Keratinocyte (primary cell): ENCODE results near the gene DMPK. TPM values are rescaled to one million over a fixed set of nuclear protein-coding genes. Genes with fewer than 3 reads are reported as not detected.

ENCODE experiments used
- DNase-seq: peaks from one replicate; pipeline ENCODE4 v3.0.0-alpha.2; 2011; ENCODE audit warnings: low read depth, missing footprints, low spot score
- FAIRE-seq: peaks from 2 replicates; lab custom pipeline; 2011; peaks lifted over from hg19 to GRCh38; lab: Jason Lieb, UNC
- H2AFZ ChIP-seq: 2 replicates; pipeline ENCODE4 v1.6.0; 2012; ENCODE audit warnings: low read length, control low read depth, inconsistent platforms; ENCODE audit not compliant: control insufficient read depth
- H3K27ac ChIP-seq: 2 replicates; pipeline ENCODE4 v1.5.1; 2011; ENCODE audit warnings: low read length; ENCODE audit not compliant: control insufficient read depth, insufficient read depth
- H3K27me3 ChIP-seq: 3 replicates; pipeline ENCODE4 v1.6.0; 2011; ENCODE audit warnings: low read length; ENCODE audit not compliant: control insufficient read depth, insufficient read depth; ENCODE audit errors: extremely low read depth
- H3K36me3 ChIP-seq, 2 experiments: 2 replicates in 1 of 2; 3 replicates in 1 of 2; pipeline ENCODE4 v1.5.1; 2011; ENCODE audit warnings: low read length in 2 of 2, mild to moderate bottlenecking in 1 of 2; ENCODE audit not compliant: control insufficient read depth in 2 of 2, insufficient read depth in 2 of 2; ENCODE audit errors: extremely low read depth in 1 of 2
- H3K4me1 ChIP-seq: 3 replicates; pipeline ENCODE4 v1.5.1; 2011; ENCODE audit warnings: low read length; ENCODE audit not compliant: control insufficient read depth, insufficient read depth; ENCODE audit errors: extremely low read depth
- H3K4me2 ChIP-seq: 3 replicates; pipeline ENCODE4 v1.6.0; 2011; ENCODE audit warnings: low read depth, low read length; ENCODE audit not compliant: control insufficient read depth, insufficient read depth; ENCODE audit errors: extremely low read depth
- H3K4me3 ChIP-seq, 3 experiments: fragments of 200-600 bp in 1 of 3; sonication (generic) in 1 of 3; 2 replicates in 2 of 3; 3 replicates in 1 of 3; pipeline ENCODE4 v1.5.1; 2011 to 2016; ENCODE audit warnings: low read length in 3 of 3, mild to moderate bottlenecking in 3 of 3, control low read depth in 2 of 3, inconsistent platforms in 1 of 3, low read depth in 1 of 3, mixed read lengths in 1 of 3, mixed run types in 1 of 3, moderate library complexity in 1 of 3; ENCODE audit not compliant: control insufficient read depth in 2 of 3, insufficient read depth in 2 of 3; ENCODE audit errors: extremely low read depth in 1 of 3
- H3K79me2 ChIP-seq: 2 replicates; pipeline ENCODE4 v1.6.0; 2012; ENCODE audit warnings: low read length; ENCODE audit not compliant: control insufficient read depth, insufficient read depth
- H3K9ac ChIP-seq: 3 replicates; pipeline ENCODE4 v1.6.0; 2011; ENCODE audit warnings: low read length; ENCODE audit not compliant: control insufficient read depth, insufficient read depth; ENCODE audit errors: extremely low read depth
- H3K9me1 ChIP-seq: 3 replicates; pipeline ENCODE4 v1.6.0; 2011; ENCODE audit warnings: low read length; ENCODE audit not compliant: control insufficient read depth, insufficient read depth; ENCODE audit errors: extremely low read depth
- H3K9me3 ChIP-seq: 2 replicates; pipeline ENCODE4 v1.5.1; 2012; ENCODE audit warnings: low read depth, low read length; ENCODE audit not compliant: control insufficient read depth
- H4K20me1 ChIP-seq: 3 replicates; pipeline ENCODE4 v1.6.0; 2011; ENCODE audit warnings: low read length; ENCODE audit not compliant: control insufficient read depth, insufficient read depth; ENCODE audit errors: extremely low read depth
- CTCF ChIP-seq, 3 experiments: IDR thresholded peaks in 1 of 3; conservative IDR thresholded peaks in 1 of 3; optimal IDR thresholded peaks in 1 of 3; 2 replicates in 2 of 3; 3 replicates in 1 of 3; pipeline versions ENCODE3 to v1.5.1; 2011; ENCODE audit warnings: low read length in 3 of 3, mild to moderate bottlenecking in 3 of 3, moderate library complexity in 2 of 3, control low read depth in 1 of 3, inconsistent platforms in 1 of 3; ENCODE audit not compliant: insufficient read depth in 2 of 3; ENCODE audit errors: extremely low read depth in 1 of 3
- EZH2 ChIP-seq: IDR thresholded peaks from one replicate; pipeline ENCODE4 v1.6.1; 2012; ENCODE audit warnings: inconsistent platforms, mild to moderate bottlenecking, low read length, moderate library complexity
- dilution Hi-C: fragments of 300-500 bp; cut with MboI; formaldehyde crosslinking; loops from one replicate; pipeline ENCODE4 v1.7.0; 2020; ENCODE audit warnings: low sequenced_read_pairs; ENCODE audit not compliant: extremely low pct_ligation_motif_present
- polyA plus RNA-seq, 5 experiments: library from polyadenylated mRNA; depleted of rRNA in 3 of 5; stranded (reverse) in 3 of 5; stranded (forward) in 1 of 5; unstranded in 1 of 5; fragments of >200 nt; gene quantifications; 1 replicate in 1 of 5; 2 replicates in 3 of 5; 3 replicates in 1 of 5; pipeline versions ENCODE4 v1.2.1 to v1.2.3, GENCODE V29; 2011 to 2012; ENCODE audit warnings: missing spikeins in 2 of 5, low read depth in 1 of 5, low replicate concordance in 1 of 5

Gene DMPK
- polyA plus RNA-seq, 1 donor (not counting 4 experiments of a cell fraction or from before 2014, with no cell fraction given): 7.0 TPM

DNA sequence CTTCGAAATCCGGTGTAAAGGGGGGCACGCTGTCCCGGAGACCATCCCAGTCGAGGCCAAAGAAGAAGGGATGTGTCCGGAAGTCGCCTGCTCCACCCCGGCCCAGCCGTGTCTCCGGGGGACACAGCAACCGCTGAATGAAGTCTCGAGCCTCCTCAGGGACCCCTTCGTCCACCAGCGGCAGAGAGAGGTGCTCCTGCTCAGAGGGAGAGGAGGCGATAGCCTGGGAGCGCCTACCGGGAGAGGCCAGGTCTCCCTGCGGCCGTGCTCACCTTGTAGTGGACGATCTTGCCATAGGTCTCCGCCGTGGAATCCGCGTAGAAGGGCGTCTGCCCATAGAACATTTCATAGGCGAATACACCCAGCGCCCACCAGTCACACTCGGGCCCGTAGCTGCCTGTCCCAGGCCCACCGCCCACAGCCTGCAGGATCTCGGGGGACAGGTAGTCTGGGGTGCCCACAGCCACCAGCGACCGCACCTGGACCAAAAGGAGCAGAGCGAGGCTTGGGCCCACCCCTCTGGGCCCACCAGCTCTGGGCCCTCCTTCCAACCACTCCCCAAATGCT lies 4.8 kb downstream of the DMPK start:
- no peak for TF ChIP-seq EZH2
- no peak for TF ChIP-seq CTCF (optimal IDR thresholded peaks at IDR 0.05 in 1 of 3, IDR thresholded peaks at IDR 0.05 in 1 of 3, conservative IDR thresholded peaks at IDR 0.05 in 1 of 3; ENCODE audit: extremely low read depth in 1 of 3, insufficient read depth in 2 of 3, low read length in 3 of 3)
- H3K4me2 ChIP-seq: no peak overlapping the region
- no peaks in the 10 kb centered on the region for H3K79me2 ChIP-seq
- H3K4me3 ChIP-seq: no peak overlapping the region
- H3K27me3 ChIP-seq: no peaks in the 10 kb centered on the region
- peaks cover 11% of the 10 kb centered on the region for H4K20me1 ChIP-seq
- FAIRE-seq (no peak), DNase-seq (no peak)
- H3K9me1 ChIP-seq: no peaks in the 10 kb centered on the region
- H2AFZ ChIP-seq: no peak overlapping the region
- dilution Hi-C loops: no loop called here
- no peak overlapping the region for H3K27ac ChIP-seq
- no peaks in the 10 kb centered on the region for H3K9me3 ChIP-seq
- peaks cover 5 to 17% of the 10 kb centered on the region in 2 experiments for H3K36me3 ChIP-seq
- H3K4me1 ChIP-seq: peaks cover 26% of the 10 kb centered on the region
- no peak overlapping the region for H3K9ac ChIP-seq

GRCh38 chr19:45774765-45775164 lies 7.5 kb downstream of the DMPK start:
- dilution Hi-C loops: no loop called here
- TF ChIP-seq EZH2: no peak
- peak in 1 of 3 experiments; percentile 17 for TF ChIP-seq CTCF (optimal IDR thresholded peaks at IDR 0.05 in 1 of 3, IDR thresholded peaks at IDR 0.05 in 1 of 3, conservative IDR thresholded peaks at IDR 0.05 in 1 of 3; ENCODE audit: extremely low read depth in 1 of 3, insufficient read depth in 2 of 3, low read length in 3 of 3)
- Histone ChIP-seq H3K4me2 (no peak overlapping the region), H3K4me1 (peaks cover 13% of the 10 kb centered on the region), H3K79me2 (no peaks in the 10 kb centered on the region), H2AFZ (no peak overlapping the region), H3K9ac (no peak overlapping the region), H3K27ac (no peak overlapping the region), H3K36me3 (peaks cover 5 to 17% of the 10 kb centered on the region in 2 experiments), H3K9me1 (no peaks in the 10 kb centered on the region), H3K4me3 (no peak overlapping the region), H3K27me3 (no peaks in the 10 kb centered on the region), H3K9me3 (no peaks in the 10 kb centered on the region), H4K20me1 (peaks cover 6% of the 10 kb centered on the region)
- FAIRE-seq (no peak), DNase-seq (no peak)
